Osteoblast (primary cell): Measurements from ENCODE around the gene ABAT. TPM values are rescaled to one million over a fixed set of nuclear protein-coding genes. Genes with fewer than 3 reads are reported as not detected.
A peak's percentile ranks its signal among the peaks of the same experiment; 100 is the strongest.

ENCODE experiments used
- DNase-seq: peaks from one replicate; pipeline ENCODE4 v3.0.0; 2011; ENCODE audit warnings: low spot score, mixed read lengths; ENCODE audit not compliant: insufficient read length; ENCODE audit errors: missing footprints
- H2AFZ ChIP-seq: 2 replicates; pipeline ENCODE4 v1.6.0; 2011; ENCODE audit warnings: mild to moderate bottlenecking, low read length
- H3K27ac ChIP-seq: 2 replicates; pipeline ENCODE4 v1.5.1; 2011; ENCODE audit warnings: mild to moderate bottlenecking, low read depth, low read length, moderate library complexity
- H3K27me3 ChIP-seq: 2 replicates; pipeline ENCODE4 v1.6.0; 2012; ENCODE audit warnings: mild to moderate bottlenecking, control low read depth, inconsistent platforms, low read length, moderate library complexity; ENCODE audit not compliant: insufficient read depth
- H3K36me3 ChIP-seq: 2 replicates; pipeline ENCODE4 v1.5.1; 2011; ENCODE audit warnings: mild to moderate bottlenecking, low read length, control low read depth, moderate library complexity; ENCODE audit not compliant: insufficient read depth
- H3K4me1 ChIP-seq: 2 replicates; pipeline ENCODE4 v1.5.1; 2011; ENCODE audit warnings: mild to moderate bottlenecking, low read length, control low read depth, moderate library complexity; ENCODE audit not compliant: insufficient read depth
- H3K4me2 ChIP-seq: 2 replicates; pipeline ENCODE4 v1.6.0; 2011; ENCODE audit warnings: mild to moderate bottlenecking, low read length; ENCODE audit not compliant: insufficient read depth
- H3K4me3 ChIP-seq: fragments of 200-600 bp; sonication (generic); 3 replicates; pipeline ENCODE4 v1.5.1; 2012; ENCODE audit warnings: mild to moderate bottlenecking, low read length, inconsistent platforms; ENCODE audit not compliant: insufficient read depth
- H3K79me2 ChIP-seq: 2 replicates; pipeline ENCODE4 v1.6.0; 2012; ENCODE audit warnings: mild to moderate bottlenecking, low read length, control low read depth, inconsistent platforms; ENCODE audit not compliant: insufficient read depth
- H3K9me3 ChIP-seq: 2 replicates; pipeline ENCODE4 v1.5.1; 2011; ENCODE audit warnings: low read depth, low read length, control low read depth
- H4K20me1 ChIP-seq: 2 replicates; pipeline ENCODE4 v1.6.0; 2012; ENCODE audit warnings: mild to moderate bottlenecking, low read length, control low read depth; ENCODE audit not compliant: insufficient read depth
- total RNA-seq: library from RNA; depleted of rRNA; stranded (reverse); fragments of >200 nt; gene quantifications from 2 replicates; pipeline ENCODE4 v1.2.3, GENCODE V29; 2012
- TF ChIP-seq, protein P1 (sequence below): IDR thresholded peaks from 2 replicates; pipeline ENCODE4 v1.5.1; 2011; ENCODE audit warnings: mild to moderate bottlenecking, low read depth, low read length, moderate library complexity; ENCODE audit errors: extremely low read depth

Gene ABAT
- total RNA-seq, 1 donor: 6.5 TPM

DNA sequence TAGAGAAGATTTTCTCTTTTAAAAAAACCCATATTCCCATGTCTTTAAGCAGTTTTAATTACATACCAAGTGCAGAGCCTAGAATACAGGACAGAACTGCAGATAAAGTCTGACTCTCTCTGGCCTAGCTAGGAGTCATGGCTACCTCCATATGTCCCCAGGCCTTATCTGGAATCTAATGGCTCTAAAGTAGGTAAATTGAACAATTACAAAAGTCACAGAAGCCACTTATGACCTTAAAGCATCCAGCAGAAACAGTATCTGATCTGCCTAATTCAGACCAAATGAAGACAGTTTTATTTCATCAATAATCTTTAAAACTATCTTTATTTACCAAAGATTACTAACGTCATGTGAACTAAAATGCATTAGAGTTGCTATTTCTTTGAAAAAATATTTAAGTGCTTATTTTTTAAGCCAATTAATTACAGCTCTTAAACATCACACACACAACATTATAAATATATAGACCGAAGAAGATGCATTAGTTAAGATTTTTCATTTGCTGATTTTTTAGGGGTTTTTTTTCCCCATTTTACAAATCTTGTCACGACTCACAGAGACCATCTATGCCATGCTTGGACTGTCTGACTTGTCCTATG, 152.0 kb downstream of the ABAT start:
- Histone ChIP-seq H2AFZ (no peak overlapping the region), H4K20me1 (peaks cover 17% of the 10 kb centered on the region), H3K4me2 (no peak overlapping the region), H3K9me3 (no peaks in the 10 kb centered on the region), H3K27ac (no peak overlapping the region), H3K27me3 (no peaks in the 10 kb centered on the region), H3K4me1 (peaks cover 7% of the 10 kb centered on the region), H3K79me2 (peaks cover 47% of the 10 kb centered on the region), H3K36me3 (peaks cover 73% of the 10 kb centered on the region), H3K4me3 (no peak overlapping the region)
- DNase-seq: no peak
- TF ChIP-seq, protein P1, sequence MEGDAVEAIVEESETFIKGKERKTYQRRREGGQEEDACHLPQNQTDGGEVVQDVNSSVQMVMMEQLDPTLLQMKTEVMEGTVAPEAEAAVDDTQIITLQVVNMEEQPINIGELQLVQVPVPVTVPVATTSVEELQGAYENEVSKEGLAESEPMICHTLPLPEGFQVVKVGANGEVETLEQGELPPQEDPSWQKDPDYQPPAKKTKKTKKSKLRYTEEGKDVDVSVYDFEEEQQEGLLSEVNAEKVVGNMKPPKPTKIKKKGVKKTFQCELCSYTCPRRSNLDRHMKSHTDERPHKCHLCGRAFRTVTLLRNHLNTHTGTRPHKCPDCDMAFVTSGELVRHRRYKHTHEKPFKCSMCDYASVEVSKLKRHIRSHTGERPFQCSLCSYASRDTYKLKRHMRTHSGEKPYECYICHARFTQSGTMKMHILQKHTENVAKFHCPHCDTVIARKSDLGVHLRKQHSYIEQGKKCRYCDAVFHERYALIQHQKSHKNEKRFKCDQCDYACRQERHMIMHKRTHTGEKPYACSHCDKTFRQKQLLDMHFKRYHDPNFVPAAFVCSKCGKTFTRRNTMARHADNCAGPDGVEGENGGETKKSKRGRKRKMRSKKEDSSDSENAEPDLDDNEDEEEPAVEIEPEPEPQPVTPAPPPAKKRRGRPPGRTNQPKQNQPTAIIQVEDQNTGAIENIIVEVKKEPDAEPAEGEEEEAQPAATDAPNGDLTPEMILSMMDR: no peak

DNA sequence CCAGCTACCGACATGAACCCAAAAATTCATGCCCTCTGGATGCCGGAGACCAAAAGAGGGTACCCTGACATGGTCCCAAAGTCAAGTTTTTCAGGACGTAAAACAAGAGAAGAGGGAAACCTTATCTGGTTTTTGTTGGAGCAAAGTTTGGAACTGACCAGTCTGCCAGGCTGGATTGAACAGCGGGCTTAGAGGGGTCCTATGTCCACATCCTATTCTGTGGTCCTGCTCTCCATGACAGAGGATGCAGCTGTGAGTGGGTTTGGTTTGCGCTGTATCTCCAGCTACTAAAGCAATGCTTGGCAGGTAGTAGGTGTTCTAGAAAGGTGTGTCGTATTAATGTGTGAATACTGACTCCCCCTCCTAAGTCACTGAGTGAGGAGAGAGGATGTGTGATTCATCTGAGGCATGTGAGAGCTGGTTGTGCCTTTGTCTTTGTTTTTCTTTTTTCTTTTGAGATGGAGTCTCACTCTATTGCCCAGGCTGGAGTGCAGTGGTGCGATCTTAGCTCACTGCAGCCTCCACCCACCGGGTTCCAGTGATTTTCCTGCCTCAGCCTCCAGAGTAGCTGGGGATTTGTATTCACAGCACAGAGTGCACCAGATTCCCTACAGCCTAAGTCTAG, 154.2 kb downstream of the ABAT start:
- Histone ChIP-seq H3K79me2 (peaks cover 41% of the 10 kb centered on the region), H4K20me1 (peaks cover 13% of the 10 kb centered on the region), H2AFZ (no peak overlapping the region), H3K9me3 (no peaks in the 10 kb centered on the region), H3K4me3 (no peak overlapping the region), H3K27ac (no peak overlapping the region), H3K4me1 (peaks cover 7% of the 10 kb centered on the region), H3K27me3 (no peaks in the 10 kb centered on the region), H3K36me3 (peaks cover 64% of the 10 kb centered on the region), H3K4me2 (no peak overlapping the region)
- DNase-seq: peak; percentile 71
- TF ChIP-seq, protein P1: no peak

DNA sequence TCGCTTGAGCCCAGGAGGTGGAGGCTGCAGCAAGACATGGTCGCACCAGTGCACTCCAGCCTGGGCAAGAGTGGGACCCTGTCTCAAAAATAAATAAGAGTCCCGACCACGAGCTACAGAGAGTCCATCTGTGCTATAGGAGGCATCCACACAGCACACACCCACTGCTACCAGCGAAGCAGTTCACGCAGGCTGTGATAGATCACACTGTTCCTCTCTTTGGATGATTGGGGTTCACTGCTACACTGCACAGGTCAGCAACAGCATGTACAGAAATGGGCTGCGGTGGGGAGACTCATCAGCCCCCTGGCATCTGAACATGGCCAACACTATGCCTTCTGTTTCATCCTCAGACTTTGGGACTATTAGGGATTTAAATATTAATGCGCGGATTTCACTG, 157.0 kb downstream of the ABAT start:
- H3K27ac ChIP-seq: no peak overlapping the region
- peaks cover 41% of the 10 kb centered on the region for H3K36me3 ChIP-seq
- peaks cover 7% of the 10 kb centered on the region for H3K4me1 ChIP-seq
- H3K9me3 ChIP-seq: no peaks in the 10 kb centered on the region
- no peak overlapping the region for H3K4me2 ChIP-seq
- DNase-seq: no peak
- H2AFZ ChIP-seq: no peak overlapping the region
- no peak overlapping the region for H3K4me3 ChIP-seq
- peaks cover 17% of the 10 kb centered on the region for H4K20me1 ChIP-seq
- peaks cover 45% of the 10 kb centered on the region for H3K79me2 ChIP-seq
- no peaks in the 10 kb centered on the region for H3K27me3 ChIP-seq
- TF ChIP-seq, protein P1: no peak

DNA sequence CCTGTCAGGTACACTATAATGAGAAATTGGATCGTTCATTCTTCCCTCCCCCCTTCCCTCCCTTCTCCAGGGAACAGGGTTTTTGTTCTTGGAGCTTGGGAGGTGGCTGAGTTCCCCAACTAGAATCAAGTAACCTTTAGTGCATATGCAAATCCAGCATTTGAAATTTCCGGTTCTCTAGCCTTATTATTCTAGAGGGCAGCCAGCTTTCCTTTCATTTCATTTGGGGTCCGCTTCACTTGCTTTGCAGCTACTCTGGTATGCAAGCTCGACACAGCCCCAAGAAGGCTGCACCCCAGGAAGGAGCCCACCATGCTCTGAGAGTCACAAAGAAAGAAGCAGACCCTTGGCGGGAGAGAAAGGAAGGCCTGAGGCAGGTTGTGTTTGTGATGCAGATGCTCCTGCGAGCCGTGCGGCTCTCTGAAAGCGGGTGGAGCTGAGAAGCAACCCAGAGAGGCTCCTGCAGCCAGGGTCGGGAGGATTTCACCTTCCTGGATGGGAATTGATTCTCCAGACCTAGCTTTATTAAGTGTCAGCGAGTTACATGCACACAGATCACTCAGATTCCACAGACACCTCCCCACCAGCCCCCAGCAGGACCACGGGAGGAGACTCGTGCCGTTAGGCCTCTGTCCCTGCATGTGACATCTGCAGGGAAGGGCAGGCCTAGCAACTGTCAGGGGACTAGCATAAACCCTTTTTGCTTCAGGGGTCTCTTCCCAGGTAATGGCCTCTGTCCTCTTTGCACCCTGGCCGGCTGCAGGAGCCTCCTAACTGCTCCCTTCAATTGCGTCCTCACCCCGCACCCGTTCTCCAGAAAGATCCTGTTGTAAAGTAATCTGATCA, 157.7 kb downstream of the ABAT start:
- Histone ChIP-seq H2AFZ (no peak overlapping the region), H4K20me1 (peaks cover 17% of the 10 kb centered on the region), H3K27me3 (no peaks in the 10 kb centered on the region), H3K27ac (no peak overlapping the region), H3K9me3 (no peaks in the 10 kb centered on the region), H3K4me2 (no peak overlapping the region), H3K4me1 (peaks cover 7% of the 10 kb centered on the region), H3K4me3 (no peak overlapping the region), H3K36me3 (peaks cover 35% of the 10 kb centered on the region), H3K79me2 (peaks cover 48% of the 10 kb centered on the region)
- no peak for DNase-seq
- TF ChIP-seq, protein P1: no peak
